HG03469 (cell line): ENCODE results near the gene TERB2.
"Not testable (repeated sequence)": the region's sequence is repeated elsewhere in the genome, so short reads cannot be mapped to it uniquely, and the experiment has no call there.

ENCODE experiments used
- ATAC-seq: cut with Tn5 transposase; IDR thresholded peaks from one replicate; pipeline ENCODE4 v1.9.1; 2021; ENCODE audit warnings: mild to moderate bottlenecking, moderate library complexity, moderate number of reproducible peaks; ENCODE audit not compliant: unreplicated experiment

TERB2 gene

DNA sequence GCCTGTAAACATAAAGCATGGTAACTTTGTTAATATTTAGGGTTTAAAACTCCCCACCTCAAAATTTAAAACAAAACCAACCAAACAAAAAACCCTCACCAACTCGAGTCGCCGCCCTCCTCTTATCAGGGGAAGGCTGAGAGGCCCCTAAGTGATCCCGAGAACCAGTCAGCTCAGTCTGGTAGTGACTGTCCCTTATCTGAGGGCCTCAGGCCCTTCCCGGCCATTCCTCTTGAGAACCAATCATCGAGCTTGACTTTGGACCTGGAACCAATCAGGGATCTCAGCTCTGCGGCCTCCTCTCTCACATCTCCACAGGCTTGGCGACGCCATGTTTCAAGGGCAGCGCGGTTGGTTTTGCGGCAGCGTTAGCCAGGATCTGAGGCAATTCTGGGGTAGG, at the start of gene TERB2:
Gene TERB2 (plus strand): TSS at position 300 of the 400 bp plus-strand sequence. CDS start 32 bp downstream, at position 332.
- ATAC-seq = no peak

DNA sequence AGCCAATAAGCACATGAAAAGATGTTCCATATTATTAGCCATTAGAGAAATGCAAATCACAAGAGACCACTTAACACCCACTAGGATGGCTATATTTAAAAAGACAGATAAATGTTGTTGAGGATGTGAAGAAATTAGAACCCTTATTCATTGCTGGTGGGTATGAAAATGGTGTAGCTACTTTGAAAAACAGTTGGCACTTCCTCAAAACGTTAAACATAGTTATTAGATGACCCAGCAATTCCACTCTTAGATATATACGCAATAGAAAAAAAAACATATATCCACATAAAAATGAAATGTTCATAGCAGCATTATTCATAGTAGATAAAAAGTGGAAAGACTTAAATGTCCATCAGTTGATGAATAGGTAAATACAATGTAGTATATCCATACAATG, 47.1 kb upstream of the TERB2 start:
- no peak for ATAC-seq

- ATAC-seq = no peak
Measured at GRCh38 chr15:44910981-44911625, 45.4 kb upstream of the TERB2 start.

GRCh38 chr15:44912186-44912585, 44.3 kb upstream of the TERB2 start:
- not testable (repeated sequence) for ATAC-seq

DNA sequence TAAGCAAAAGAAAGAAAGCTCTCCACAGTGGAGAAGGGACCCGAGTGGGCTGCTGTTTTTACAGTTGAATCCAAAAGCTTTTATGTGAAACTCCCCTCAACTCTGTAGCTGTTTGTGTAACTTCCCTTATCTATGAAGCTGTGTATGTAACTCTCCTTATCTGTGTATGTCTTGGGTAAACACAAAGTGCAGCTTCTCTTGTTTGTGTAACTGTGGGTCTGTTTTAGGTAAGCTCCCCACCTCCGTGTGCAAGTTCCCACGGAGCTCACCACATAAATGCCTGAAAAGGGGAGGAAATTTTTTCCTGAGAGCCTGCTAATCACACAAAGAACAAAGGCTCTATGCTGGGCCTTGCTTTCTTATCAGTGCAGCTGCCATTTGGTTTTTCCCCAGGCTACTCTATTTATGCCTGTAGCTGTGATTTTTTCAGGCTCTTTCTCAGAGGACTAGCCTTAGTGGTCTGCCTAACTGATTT, 43.5 kb upstream of the TERB2 start:
- not testable (repeated sequence) for ATAC-seq

GRCh38 chr15:44918136-44918535, 38.4 kb upstream of the TERB2 start:
- ATAC-seq = no peak

DNA sequence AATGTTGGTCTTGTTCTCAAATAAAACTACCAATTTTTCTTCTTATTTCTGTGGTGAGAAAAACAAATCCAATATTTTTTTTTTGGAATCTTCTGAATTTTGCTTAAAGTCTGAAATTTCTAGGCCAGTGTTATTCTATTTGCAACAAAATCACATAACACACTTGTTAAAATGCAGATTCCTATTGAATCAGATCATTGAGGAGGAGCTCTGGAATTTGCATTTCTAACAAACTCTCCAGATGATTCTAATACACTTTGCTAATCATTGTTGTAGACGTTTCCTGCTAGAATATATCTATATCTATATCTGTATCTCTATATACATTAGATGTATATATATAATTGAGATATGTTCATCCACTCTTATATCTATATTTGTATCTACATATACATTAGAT, 27.8 kb upstream of the TERB2 start:
- ATAC-seq = not testable (repeated sequence)

DNA sequence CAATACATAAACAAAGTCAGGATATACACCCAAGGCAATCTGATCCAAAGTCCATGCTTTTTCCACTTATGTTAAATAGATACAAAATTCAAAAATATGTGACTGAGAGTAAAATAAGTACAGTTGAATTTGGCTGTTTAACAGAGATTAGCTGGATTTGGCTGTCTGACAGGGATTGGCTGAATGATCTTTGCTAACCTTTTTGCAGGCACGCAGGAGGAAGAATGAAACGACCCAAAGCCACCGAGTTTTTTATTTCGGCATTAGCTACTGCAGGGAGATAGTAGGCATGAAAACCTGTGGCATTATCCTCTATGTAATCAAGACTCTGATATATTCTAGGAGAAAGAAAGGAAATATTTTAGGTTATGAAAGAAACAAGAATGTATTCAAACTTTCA, 26.2 kb upstream of the TERB2 start:
- not testable (repeated sequence) for ATAC-seq

GRCh38 chr15:44958302-44958701, 1.8 kb downstream of the TERB2 start:
- ATAC-seq = not testable (repeated sequence)

DNA sequence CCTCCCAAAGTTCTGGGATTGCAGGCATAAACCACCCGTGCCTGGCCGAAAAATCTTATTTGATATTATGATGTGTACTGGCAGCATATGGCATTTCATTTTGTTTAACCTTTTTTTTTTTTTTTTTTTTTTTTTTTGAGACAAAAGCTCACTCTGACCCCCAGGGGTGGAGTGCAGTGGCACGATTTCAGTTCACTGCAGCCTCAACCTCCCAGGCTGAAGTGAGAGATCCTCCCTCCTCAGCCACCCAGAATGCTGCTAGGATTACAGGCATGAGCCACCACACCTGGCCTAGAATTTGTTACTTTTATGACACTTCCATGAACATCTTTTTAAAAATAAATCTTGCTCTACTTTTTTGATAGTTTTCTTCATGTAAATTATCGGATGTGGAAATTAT, 12.0 kb downstream of the TERB2 start:
- no peak for ATAC-seq

- ATAC-seq = no peak
Measured at GRCh38 chr15:44971036-44971435, 14.5 kb downstream of the TERB2 start.

GRCh38 chr15:44976183-44976582, 19.7 kb downstream of the TERB2 start:
- ATAC-seq = not testable (repeated sequence)

GRCh38 chr15:44977781-44978180, 21.3 kb downstream of the TERB2 start:
- ATAC-seq = not testable (repeated sequence)

DNA sequence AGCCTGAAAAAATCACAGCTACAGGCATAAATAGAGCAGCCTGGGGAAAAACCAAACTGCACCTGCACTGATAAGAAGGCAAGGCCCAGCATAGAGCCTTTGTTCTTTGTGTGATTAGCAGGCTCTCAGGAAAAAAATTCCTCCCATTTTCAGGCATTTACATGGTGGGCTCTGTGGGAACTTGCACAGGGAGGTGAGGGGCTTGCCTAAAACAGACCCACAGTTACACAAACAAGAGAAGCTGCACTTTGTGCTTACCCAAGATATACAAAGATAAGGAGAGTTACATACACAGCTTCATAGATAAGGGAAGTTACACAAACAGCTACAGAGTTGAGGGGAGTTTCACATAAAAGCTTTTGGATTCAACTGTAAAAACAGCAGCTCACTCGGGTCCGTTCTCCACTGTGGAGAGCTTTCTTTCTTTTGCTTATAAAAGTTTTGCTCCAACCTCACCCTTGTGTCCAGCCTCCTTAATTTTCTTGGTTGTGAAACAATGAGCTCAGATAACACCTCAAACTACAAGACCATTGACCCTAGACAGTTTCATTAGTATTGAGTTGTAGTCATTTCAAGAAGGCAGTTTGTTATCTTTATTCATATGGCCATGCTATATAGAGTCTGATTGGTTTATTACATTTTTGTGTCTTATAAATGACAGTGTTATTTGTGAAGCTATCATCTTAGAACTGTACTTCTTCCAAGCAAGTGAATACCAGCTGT, 23.3 kb downstream of the TERB2 start:
- ATAC-seq = not testable (repeated sequence)

DNA sequence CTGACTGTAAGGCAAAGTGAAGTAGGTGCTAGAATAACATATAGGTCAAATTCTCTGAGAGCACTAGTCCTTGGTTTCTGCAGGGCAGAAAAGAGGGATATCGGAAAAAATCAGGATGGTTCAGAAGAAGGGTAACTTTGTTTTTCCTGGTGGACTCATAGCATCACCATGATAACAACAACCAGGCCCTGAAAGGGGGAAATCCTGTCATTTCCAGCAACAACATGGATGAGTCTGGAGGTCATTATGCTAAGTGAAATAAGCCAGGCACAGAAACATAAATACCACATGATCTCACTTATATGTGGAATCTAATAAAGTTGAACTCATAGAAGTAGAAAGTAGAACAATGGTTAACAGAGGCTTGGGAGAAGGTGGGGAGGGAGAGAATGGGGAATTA, 27.7 kb downstream of the TERB2 start:
- ATAC-seq = not testable (repeated sequence)

DNA sequence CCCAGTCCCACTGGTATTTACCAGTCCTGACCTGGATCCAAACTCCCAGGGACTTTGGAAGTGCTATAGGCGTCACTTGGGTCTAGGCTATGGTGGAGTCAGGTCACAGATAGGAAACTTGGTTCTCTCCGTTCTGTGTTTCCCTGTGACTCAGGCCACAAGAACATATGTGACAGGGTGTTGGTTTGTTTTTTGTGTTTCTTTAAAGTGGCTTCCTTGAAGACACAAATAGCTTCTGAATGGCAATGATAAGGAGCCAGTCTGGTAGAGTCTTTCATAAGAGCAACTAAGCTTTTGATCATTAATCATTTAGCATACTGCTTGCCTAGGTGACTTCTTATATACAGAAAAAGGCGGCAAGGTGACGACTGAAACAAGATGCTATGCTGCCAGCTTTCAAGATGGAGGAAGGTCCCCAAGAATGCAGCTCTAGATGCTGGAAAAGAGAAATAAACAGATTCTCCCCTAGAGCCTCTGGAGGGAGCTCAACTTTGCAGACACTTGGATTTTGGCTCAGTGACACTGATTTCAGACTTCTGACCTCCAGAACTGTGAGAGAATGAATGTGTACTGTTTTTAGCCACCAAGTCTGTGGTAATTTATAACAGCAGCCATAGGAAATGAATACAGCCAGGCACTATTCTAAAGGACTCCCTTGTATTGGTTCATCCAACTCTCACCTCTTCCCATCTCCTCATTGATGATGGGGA, 30.0 kb downstream of the TERB2 start:
- ATAC-seq = not testable (repeated sequence)

DNA sequence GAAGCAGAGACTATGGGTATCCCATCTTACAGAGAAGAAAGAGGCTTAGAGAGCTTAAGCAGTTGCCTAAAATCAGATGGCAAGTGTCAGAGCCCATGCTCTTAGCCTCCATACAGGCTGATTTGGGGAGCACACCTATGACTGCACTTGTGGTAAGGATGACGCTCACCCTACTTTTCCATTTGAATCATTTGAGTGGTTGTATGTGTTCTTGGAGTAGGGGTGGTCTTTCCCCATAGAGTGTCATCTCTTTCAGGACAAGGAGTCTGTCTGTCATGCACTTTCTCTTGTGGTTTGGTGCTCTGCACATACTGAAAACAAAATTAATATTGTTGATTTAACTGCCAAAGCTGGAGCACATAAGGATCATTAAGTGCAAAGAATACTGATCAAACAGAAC, 31.2 kb downstream of the TERB2 start:
- not testable (repeated sequence) for ATAC-seq

- not testable (repeated sequence) for ATAC-seq
Measured at GRCh38 chr15:44988184-44988869, 31.8 kb downstream of the TERB2 start.

- not testable (repeated sequence) for ATAC-seq
Measured at GRCh38 chr15:44988870-44989219, 32.4 kb downstream of the TERB2 start.

DNA sequence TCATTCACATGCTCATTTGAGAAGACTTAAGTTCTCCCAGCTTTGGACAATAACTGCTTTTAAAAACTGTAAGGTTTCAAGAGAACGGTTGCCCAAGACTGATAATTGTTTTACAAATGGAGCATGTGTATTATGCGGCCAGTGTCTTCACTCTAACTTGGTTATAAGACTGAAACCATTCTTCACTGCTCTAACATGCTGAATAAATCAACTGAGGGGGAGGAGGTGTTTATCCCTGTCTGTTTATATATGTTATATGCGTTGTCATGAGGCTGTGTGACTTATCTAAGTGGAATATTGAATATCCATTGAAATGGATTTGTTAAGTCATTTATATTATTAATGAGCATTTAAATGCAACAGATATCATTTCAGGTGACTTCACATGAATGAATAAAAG, 41.1 kb downstream of the TERB2 start:
- ATAC-seq = not testable (repeated sequence)

DNA sequence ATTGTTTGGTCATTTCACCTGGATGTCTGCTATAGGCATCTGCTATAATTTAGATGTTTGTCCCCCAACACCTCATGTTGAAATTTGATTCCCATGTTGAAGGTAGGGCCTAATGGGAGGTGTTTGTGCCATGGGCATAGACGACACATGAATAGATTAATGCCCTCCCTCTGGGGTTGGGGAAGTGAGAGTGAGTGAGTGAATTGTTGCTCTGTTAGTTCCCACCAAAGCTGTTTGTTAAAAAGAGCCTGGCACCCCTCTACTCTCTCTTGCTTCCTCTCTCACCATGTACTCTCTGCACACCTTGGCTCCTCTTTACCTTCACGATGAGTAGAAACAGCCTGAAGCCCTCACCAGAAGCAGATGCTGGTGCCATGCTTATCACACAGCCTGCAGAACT, 42.6 kb downstream of the TERB2 start:
- ATAC-seq = no peak
